DLD1 (cell line): Measurements from ENCODE around the gene CSAD.

Source experiments
- in situ Hi-C: cut with HindIII; loops from 2 replicates; pipeline ENCODE4 v1.10.0; 2017; ENCODE audit warnings: low sequenced_read_pairs

The CSAD gene, protein sequence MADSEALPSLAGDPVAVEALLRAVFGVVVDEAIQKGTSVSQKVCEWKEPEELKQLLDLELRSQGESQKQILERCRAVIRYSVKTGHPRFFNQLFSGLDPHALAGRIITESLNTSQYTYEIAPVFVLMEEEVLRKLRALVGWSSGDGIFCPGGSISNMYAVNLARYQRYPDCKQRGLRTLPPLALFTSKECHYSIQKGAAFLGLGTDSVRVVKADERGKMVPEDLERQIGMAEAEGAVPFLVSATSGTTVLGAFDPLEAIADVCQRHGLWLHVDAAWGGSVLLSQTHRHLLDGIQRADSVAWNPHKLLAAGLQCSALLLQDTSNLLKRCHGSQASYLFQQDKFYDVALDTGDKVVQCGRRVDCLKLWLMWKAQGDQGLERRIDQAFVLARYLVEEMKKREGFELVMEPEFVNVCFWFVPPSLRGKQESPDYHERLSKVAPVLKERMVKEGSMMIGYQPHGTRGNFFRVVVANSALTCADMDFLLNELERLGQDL

DNA sequence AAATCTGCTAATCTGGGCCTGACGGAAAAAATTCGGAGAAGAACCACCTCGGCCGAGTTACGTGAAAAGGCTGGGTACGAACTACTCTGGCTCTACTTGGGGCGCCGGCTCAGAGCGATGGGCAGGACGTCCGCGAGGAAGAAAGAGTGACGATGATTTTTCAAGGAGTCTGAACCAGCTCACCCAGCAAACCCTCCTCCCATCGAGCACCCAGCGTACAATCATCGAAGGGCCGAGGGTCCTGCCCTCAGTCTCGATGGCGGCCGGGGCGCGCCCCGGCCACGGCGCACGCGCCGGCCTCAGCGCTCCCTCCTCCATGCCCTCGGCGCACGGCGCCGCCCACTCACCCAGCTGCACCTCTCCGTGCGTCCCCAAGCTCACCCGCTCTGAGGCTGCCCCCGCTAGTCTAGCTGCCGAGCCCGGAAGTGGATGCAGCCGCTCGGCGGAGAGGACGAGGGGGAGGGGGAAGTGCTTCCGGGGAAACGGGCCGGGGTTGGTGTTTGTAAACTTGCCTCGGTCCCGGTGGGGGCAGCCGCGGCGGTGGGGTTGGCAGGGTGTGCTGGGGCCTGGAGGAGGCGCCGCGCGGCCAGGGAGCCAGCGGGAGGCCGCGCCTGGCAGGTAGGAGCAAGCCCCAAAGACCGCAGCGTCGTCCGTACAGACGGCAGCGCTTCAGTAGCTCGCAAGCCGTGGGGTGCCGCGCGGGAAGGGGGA, at the start of gene CSAD, which contains the start of gene ZNF740:
Gene CSAD (minus strand): TSS at position 706 of the 711 bp plus-strand sequence. CDS start 7,455 bp downstream, outside the sequence.
Gene ZNF740 (plus strand): TSS at position 503 of the 711 bp plus-strand sequence. CDS start 1,262 bp downstream, outside the sequence.
- in situ Hi-C loops: no loop called here

DNA sequence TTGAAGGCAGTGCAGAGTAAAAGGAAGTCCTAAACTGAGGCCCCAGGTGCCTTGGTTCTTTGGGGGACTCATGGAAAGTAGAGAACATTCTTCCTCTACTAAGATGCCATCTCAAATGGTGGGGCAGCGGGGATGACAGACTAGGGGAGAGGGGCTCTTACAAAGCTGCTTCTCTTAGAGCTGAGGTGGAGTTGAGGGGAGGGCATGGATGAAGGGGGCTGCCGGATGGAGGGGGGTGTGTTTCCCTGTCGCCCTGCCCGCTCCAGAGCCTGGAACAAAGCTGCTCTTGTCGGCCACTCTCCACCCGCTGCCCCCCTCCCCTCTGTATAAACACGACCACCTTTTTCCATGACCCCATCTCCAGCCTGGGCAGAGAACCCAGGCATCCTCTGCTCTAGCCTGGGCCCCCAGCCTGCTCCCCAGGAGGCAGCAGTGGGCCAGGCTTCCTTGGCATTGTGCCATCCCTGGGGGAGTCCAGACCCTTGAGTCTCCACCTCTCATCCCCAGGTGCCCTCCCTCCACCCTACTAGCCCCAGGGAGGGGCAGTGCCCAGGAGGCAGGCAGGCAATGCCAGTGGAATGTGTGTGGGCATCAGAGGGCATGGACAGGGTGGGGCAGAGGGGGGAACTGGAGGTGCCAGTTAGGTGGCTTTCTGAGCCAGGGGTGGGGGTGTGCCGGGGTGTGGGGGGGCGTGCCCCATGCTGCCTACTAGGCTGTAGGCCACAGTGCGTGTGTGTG, 49.6 kb upstream of the CSAD start:
- in situ Hi-C loops: no loop called here

DNA sequence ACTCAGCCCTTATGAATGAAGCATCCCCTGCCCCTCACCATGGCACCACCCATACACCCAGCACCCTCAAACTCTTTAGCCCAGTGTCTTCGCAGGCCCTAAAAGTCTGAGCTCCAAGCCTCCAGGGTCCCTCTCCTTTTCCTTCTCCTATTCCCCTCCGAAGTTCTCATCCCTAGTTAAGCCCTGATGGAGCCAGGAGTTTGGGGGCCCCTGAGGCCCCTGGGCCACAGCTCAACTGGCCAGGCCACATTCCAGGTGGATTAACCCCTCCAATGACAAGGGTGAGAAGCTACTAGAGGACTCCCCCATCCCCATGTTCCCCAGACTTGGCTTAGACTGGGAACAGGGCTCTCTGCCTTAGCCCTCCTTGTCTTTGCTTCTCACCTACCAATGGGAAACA, 48.7 kb upstream of the CSAD start:
- in situ Hi-C loops: no loop called here

DNA sequence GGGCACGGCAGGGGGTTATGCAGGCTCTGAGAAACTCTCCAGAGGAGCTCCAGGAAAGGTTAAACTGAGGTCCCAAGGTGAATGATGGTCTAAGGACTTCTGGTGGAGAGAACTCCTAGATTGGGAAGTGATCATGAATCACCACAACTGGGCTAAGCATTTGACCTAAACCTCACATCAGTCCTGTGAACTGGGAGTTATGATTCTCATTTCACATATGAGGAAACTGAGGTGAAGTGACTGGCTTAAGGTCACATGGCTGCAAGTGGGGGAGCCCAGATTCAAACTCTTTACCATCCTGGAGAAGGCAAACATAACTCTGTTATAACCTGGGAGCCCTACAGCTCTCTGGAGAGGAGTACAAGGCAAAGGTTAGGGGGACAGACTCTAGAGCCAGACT, 47.1 kb upstream of the CSAD start:
- in situ Hi-C loops: no loop called here

DNA sequence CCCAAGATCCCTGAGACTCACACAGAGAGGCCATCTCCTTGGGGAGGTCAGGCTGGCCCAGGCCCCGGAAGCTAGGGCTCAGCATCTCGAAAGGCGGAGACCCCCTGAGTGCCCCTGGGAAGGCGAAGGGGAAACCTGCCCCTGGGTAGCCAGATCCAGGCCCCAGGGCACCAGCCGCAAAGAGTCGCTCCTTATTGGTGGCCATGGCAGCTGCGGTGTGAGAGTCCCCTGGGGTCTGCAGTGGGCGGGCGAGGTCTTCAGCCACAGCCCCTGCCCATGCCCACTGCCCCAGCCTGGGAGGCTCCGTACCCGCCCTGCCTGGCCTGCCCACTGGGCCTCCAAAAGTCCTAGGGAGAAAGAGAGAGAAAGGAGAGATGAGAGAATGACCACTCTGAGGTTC, 46.6 kb upstream of the CSAD start:
- in situ Hi-C loops: no loop called here

DNA sequence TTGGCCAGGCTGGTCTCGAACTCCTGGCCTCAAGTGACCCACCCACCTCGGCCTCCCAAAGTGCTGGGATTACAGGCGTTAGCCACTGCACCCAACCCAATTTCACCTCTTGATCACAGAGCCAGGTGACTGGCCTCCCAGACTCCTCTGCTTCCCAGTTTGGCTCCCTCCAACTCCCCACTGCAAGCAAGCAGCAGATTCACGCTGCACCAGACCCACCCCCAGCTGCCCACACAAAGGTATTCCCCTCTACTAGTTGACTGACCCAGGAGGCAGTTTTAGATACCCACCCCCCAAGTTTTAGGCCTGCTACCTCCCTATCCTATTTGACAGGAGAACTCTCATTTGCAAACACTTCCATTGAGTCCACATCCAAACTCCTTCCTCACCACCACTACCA, 46.1 kb upstream of the CSAD start:
- in situ Hi-C loops: no loop called here

DNA sequence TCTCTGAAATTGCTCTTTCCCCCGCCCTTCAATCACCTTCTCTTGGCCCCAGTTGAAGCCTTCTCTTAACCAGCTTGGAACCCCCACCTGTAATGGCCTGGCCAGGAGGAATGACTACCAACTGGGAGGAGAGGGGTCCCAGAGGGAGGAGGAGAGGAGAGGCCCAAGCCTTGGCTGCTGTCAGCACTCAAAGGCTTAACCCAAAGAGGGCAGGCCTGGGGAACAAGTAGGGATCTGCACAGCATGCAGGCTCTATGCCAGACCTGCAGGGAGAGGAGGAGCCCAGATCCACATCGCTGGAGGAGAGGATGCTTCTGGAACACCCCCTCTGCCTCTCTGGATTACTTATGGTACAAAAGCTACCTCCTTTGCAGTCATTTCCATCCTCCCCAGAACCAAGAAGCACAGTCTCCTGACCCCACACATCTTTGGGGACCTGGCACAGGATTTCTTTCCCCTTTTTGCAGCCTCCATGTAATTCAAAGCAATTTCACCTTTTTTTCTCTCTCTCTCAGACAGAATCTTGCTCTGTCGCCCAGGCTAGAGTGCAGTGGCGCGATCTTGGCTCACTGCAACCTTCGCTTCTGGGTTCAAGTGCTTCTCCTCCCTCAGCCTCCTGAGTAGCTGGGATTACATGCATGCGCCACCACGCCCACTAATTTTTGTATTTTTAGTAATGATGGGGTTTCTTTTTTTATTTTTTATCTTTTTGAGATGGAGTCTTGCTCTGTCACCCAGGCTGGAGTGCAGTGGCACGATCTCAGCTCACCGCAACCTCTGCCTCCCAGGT, 45.1 kb upstream of the CSAD start:
- in situ Hi-C loops: no loop called here

DNA sequence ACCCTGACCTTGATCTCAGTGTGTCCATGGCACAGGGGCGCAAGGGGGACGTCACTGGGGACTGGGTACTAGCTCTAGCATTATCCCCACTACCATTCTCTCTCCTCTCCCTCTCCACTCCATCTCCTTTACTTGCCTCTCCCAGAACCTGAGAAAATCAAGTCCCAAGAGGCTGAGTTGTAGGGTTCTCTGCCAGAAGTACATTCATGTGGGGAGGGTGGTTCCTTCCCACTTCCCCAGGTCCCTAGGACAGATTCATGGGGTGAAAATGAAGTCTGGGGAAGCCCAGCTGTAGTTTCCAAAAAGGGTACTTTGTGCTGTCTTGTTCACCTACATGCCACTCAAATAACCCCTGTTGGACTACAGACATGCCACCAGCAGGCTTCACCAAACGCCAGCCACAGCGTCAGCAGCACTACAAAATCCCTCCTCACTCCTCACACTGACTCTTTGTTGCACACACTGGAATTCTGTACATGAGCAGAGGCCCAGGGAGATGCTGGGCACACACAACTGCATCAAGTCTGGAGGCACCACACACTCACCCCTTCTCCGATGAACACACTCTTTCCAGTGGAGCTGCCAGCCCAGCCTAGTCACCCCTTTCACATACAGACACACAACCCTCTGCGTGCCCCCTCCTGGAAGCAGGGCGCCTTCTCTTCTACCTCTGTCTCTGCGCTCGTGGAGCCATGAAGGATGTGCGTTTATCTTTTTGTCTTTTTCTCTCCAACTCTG, 44.3 kb upstream of the CSAD start:
- in situ Hi-C loops: no loop called here

DNA sequence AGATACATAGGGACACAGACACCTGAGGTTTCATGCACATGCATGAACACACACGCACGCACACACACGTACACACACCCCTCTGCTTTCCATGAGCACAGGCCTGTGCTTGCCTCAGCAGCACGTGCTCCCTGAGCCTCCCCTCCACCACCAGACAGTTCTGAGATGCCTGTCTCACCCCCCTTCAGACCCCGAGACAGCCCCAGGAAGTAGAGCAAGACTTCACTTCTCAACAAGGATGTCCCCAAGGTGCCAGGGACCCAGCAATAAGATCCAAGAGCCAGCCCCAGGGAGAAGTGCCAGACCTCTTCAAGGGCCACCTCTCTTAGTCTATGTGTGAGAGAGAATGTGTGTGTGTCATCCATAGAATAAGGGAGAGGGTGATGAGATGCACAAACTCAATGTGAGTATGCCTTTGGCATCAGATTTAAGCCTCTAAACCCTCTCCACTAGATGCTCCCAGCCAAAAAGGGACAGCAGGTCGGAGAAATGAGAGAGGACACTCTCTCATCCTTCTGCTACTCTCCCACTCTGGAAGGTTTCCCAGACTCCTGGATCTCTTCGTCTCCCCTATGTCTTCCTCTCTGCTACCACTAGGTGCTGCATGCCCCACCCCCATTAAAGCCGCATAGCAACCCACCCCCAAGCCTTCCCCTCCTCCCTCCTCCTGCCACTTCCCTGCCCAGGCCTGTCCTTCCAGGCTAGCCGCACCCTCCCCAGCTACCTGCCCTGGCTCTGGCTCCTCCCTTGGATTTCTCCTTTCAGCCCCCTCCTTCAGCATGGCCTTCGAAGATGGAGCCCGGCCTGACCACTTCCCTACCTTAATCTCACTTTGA, 43.6 kb upstream of the CSAD start:
- in situ Hi-C loops: no loop called here

DNA sequence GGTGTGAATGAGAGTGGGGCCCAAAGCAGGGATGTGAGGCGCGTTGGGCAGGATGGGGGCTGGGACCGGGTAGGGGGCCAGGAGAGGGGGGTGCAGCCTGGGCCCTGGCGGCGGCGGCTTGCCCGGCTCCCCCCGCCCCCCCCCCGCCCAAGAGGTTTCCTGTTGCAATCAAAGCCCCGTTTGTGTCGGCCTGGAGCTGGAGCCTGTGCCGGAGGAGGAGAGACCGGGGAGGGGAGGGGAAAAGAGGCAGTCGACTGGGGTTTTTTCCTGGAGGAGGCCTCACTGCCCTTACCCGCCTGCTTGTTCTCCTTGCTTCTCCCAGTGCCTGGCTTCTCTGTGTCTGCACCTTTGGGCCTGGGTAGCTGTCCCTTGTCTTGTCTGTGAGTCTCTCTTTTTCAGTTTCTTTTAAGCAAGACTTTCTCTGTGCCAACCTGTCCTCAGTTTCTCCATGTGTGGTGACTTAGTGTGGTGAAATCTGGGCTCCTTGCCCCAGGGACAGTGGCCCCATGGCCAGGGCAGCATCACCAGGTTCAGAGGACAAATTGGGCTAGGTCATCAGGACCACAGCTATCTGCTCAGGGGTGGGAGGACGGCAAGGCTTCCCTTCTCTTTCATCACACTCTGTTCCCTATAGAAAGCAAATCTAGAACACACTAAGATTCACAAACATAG, 42.8 kb upstream of the CSAD start:
- in situ Hi-C loops: no loop called here

DNA sequence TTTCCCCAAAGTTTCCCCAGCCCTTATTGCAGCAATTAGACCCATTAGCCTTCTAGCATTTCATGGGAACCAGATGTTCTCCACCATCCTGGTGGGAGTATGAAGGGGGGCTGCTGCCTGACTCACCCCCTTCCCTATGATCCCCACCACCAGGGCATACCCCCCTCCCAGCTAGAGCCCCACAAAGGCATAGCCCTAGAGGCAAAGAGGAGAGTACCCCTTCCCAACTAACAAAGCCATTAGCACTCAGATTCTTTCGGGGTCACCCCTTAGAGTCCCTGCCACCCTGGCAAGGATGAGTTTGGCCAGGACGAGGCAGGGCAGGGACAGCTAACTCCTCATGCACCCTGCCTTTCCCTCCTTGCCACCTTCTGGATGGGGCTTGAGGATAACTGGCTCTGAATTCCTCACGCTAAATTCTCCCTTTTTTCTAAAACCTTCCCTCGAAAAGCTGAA, 42.1 kb upstream of the CSAD start:
- in situ Hi-C loops: no loop called here

DNA sequence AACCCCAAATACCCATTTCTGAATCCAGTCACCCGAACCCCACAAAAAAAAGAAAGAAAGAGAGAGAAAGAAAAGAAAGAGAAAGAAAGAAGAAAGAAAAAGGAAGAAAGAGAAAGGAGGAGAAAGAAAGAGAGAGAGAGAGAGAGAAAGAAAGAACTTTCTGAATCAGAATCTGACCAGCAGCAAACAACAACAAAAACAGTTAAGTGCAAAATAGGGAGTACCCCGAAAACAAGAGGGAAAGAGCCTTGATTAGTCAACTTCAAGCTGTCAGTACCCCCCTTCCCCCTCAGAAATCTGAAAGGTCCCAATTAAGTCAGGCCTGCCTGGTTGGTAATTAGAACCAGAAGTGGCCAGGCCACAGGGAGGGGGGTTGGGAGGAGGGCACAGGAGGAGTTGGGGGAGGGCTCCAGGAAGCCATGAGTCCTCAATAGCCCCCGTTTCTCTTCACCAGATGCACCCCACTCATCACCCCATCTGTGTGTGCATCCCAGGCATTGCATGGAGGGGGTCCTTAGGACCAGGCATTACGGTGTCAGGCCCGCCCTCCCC, 41.5 kb upstream of the CSAD start:
- in situ Hi-C loops: no loop called here

DNA sequence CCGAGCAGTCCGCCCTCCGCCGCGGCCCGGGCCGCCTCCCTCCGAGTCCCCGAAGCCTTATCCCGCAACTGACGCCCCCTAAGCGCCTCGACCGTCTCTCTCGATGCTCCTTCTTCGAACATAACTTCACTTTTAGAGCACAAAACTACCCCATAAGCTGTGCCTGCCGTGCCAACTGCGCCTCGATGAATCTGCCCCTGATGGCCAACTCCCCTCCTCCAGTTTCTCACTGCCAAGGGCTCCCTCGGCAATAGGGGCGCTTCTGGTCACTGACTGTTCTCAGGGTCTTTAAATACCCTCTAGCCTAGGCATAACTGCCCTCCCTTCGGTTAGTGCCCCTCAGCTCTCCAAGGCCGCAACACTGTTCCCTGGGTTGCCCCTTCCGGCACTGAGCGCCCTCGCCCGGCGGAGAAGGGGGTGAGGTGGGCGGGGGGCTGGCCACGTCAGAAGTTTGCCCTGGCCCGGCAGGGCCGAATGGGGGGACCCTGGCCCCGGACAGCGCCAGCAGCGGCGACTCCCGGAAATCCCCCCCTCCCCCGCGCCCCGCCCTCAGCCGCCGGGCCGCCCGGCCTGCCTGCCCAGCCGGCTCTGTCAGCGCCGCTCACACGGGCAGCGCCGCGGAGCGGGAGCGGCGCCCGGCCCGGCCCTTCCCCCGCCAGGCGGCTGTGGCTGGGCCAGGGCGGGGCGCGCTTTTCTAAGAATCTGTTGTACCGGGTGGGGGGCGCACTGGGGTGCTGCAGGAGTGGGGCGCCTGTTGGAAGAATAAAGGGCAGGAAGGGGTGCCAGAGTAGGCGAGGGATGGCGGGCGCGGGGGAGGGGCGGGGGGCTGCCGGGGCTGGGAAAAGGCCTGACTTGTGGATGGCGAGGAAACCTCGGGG, 40.7 kb upstream of the CSAD start:
- in situ Hi-C loops: no loop called here

DNA sequence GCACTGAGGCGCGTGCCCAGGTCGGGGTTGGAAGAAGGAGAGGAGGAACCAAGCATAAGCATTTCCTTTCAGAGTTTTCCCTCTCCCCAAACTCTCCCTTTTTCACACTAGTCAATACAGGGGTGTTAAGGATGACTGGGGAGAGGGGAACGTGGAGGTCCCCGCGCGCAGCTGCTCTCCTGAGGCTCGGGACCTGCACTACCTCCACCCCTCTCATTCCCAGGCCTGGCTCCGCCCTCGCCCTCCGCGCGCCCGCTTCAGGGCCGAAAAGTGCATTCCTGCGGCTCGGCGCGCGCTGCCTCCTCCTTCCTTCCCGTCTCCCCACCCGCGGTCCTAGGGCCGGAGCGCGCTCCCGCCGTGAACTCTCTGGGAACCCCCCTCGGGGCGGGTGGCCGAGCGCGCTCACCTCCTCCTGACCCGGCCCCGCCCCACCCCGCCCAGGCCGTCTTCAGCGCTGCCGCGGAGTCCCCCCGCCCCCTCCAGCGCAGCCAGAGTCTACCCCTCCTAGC, 40.0 kb upstream of the CSAD start:
- in situ Hi-C loops: no loop called here

DNA sequence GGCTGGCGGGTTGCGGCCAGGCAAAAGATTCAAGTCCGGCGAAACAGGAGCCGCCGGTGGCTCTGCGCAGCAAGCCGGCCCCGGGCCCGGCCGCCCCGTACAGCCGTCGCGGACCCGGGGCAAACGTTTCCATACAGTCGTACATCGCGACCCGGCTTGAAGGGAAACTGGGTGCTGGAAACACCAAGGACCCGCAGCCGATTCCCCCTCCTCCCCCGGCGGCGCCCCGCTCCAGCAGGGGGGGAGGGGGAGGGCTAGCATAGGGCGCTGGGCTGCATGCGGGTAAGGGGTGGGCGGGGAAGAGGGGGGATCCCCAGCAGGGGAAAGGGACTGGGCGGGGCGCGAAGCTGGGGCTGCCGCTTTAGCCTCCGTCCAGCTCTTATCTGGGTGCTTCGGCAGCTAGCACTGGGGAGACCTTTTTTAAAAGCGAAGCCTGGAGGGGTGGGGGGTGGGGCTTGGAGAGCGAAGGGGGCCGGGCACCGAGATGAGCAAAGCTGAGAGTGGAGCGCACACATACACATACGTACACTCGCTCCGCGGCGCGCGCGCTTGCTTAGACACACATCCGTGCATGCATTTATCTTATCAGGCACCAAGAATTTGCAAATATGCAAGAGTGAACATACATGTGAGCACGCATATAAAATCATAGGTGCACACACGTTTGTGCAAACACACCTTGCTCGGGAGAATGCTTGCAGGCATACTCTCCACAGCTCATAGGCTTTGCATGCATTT, 39.4 kb upstream of the CSAD start:
- in situ Hi-C loops: no loop called here

DNA sequence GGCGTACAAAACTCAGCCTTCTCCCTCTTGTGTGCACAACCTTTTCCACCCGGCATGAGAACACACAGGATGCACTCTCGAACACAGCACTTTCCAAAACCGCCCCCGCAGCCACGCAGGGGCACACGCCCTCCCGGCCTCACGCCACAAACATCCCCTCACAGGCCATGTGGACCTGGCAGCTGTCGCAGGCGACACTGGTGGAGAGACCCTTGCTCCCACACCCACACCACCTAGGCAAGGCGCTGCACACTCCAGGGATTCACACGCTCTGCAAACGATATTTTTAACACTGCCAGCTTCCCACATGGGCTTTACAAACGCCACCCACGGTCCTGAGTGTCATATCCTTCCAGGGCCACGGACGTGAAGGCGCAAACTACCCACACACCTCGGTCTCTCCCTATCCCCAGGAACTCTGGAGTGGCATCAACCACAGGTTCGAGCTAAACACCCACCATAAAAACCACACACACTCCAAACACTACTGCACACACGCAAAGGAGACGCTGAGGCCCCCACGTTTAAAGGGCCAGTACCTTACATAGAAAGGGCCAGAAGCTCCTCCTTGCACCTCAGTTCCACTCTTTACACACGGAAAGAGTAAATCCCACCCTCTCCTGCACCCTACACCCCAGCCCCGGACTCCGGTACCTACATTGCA, 38.7 kb upstream of the CSAD start:
- in situ Hi-C loops: no loop called here
